Gastroesophageal sphincter (tissue), 4 donors: Measurements from ENCODE around the gene PODXL2. TPM values are rescaled to one million over a fixed set of nuclear protein-coding genes. Genes with fewer than 3 reads are reported as not detected.

Experiments used
- ATAC-seq: fragments of 150-250 bp; one replicate; pipeline ENCODE4 v1.9.1; 2016; ENCODE audit warnings: mild to moderate bottlenecking, moderate library complexity
- H3K27ac ChIP-seq, 4 donors: fragments of 200-600 bp; sonication (generic) in 3 of 4; 1 replicate in 3 of 4; 2 replicates in 1 of 4; pipeline ENCODE4 v1.5.1; 2016 to 2019
- H3K27me3 ChIP-seq: fragments of 200-600 bp; sonication (generic); one replicate; pipeline ENCODE4 v1.5.1; 2019
- H3K36me3 ChIP-seq, 2 donors: fragments of 200-600 bp; sonication (generic); one replicate each; pipeline ENCODE4 v1.5.1; 2019; ENCODE audit warnings: control low read depth in 1 of 2
- H3K4me1 ChIP-seq, 3 donors: fragments of 200-600 bp; sonication (generic); 1 replicate in 2 of 3; 2 replicates in 1 of 3; pipeline ENCODE4 v1.5.1; 2016 to 2019; ENCODE audit warnings: control low read depth in 2 of 3
- H3K4me3 ChIP-seq, 2 donors: fragments of 200-600 bp; sonication (generic); one replicate each; pipeline ENCODE4 v1.5.1; 2019; ENCODE audit warnings: mild to moderate bottlenecking in 1 of 2, moderate library complexity in 1 of 2
- H3K9me3 ChIP-seq, 3 donors: fragments of 200-600 bp; sonication (generic); one replicate each; pipeline ENCODE4 v1.5.1; 2017 to 2019; ENCODE audit warnings: control low read depth in 2 of 3
- CTCF ChIP-seq, 4 experiments: fragments of 200-600 bp in 2 of 4; fragments of 450-650 bp in 2 of 4; sonication (generic) in 1 of 4; IDR thresholded peaks; one replicate each; pipeline ENCODE4 v1.5.1; 2017 to 2019; ENCODE audit warnings: antibody characterized with exemption in 4 of 4, mild to moderate bottlenecking in 2 of 4, moderate library complexity in 2 of 4
- EP300 ChIP-seq: sonication (generic); formaldehyde crosslinking; IDR thresholded peaks from one replicate; pipeline ENCODE4 v1.6.1; 2017; ENCODE audit warnings: antibody characterized with exemption, mild to moderate bottlenecking
- POLR2A ChIP-seq, 2 donors: fragments of 450-650 bp; IDR thresholded peaks; one replicate each; pipeline ENCODE4 v1.6.1; 2017; ENCODE audit warnings: antibody characterized with exemption in 2 of 2, mild to moderate bottlenecking in 2 of 2, moderate library complexity in 1 of 2
- POLR2AphosphoS5 ChIP-seq: sonication (generic); formaldehyde crosslinking; IDR thresholded peaks from one replicate; pipeline ENCODE4 v1.6.1; 2017; ENCODE audit warnings: antibody characterized with exemption
- WGBS, 2 donors: methylation state at CpG; one replicate each; pipeline ENCODE4 v1.1.5; 2018; ENCODE audit warnings: low coverage in 1 of 2; 5-methylcytosine and 5-hydroxymethylcytosine counted together
- total RNA-seq, 4 donors: library from RNA; depleted of rRNA; stranded (reverse); fragments of >200 nt; gene quantifications; one replicate each; pipeline ENCODE4 v1.1.0, GENCODE V29; 2016

The PODXL2 gene
- total RNA-seq, 4 donors from 2014 or later, result 1.9 to 2.8 (median 2.3) TPM

GRCh38 chr3:127671523-127672428 is 42.8 kb downstream of the PODXL2 start:
- peak; percentile 18 for ATAC-seq
- Histone ChIP-seq H3K27ac (peak overlapping the region; percentile 73 to 93 (median 90)), H3K4me1 (peaks cover 2 to 51% (median 17%) of the 10 kb centered on the region in 3 donors), H3K36me3 (peaks cover 0 to 20% of the 10 kb centered on the region in 2 donors), H3K4me3 (peak overlapping the region; percentile 82 to 99), H3K27me3 (no peaks in the 10 kb centered on the region), H3K9me3 (no peaks in the 10 kb centered on the region)
- WGBS, 2 donors, result no CpG with 5 or more reads among the region's 44 CpGs
- TF ChIP-seq POLR2AphosphoS5, result no peak
- no peak for TF ChIP-seq CTCF (IDR thresholded peaks at IDR 0.05)
- TF ChIP-seq POLR2A (IDR thresholded peaks at IDR 0.05), result no peak
- TF ChIP-seq EP300, result no peak

- Histone ChIP-seq H3K27ac (peak within 1 kb of the TSS; percentile 73 to 93 (median 90)), H3K9me3 (no peaks in the 10 kb centered on the region), H3K36me3 (peaks cover 0 to 28% of the 10 kb centered on the region in 2 donors), H3K27me3 (no peaks in the 10 kb centered on the region), H3K4me3 (peak within 1 kb of the TSS; percentile 82 to 99), H3K4me1 (peaks cover 2 to 51% (median 17%) of the 10 kb centered on the region in 3 donors)
- peak; percentile 90 for ATAC-seq
- no CpG with 5 or more reads among the region's 102 CpGs for WGBS, 2 donors
- TF ChIP-seq CTCF (IDR thresholded peaks at IDR 0.05) (no peak), POLR2A (IDR thresholded peaks at IDR 0.05) (peak; percentile 71 to 80), POLR2AphosphoS5 (peak; percentile 92), EP300 (no peak)
Measured at GRCh38 chr3:127672429-127673190, 43.6 kb downstream of the PODXL2 start, which contains the start of gene ABTB1. TSS of gene ABTB1 (plus strand) at chr3:127672952. CDS start at chr3:127673026, 74 bp downstream.

DNA sequence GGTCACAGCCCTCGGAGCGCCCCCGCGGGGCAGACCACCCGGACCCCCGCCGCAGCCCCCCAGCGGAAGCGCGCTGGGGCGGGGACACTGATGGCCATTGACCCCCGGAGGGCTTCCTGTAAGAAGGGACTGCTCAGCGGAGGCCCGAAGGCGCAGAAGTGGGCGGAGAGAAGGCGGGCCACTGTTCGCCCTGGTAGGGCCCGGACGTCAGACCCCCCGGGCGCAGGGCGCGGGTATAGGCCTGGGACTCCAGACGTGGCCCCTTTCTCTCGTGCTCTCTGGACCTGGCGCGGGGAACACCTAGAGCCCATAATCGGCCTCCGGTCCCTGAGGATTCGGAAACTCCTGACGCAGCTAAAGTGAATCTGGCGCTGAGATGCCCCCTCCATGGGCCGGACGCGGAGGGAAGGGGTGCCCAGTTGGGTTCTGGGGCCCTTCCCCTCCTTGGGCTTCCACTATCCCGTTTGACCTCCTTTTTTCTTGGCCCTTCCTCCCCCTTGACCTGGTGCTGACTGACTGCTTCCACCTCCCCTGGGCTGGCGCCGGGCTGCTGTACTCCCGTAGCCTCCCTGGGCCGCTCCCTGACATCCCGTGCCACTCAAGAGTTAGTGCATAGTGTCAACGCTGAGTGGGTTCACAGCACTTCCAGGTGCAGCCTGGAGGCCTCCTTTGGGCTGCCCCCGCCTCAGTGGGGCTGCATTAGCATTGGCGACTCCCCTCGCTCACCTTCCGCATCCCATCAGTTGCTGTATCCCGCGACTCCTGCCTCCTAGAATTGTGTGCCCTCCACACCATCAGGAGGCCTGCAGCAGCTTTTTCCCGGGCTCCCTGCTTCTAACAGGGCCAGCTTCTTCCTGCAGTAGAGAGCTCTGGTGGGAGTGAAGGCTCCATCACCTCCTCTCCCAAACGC is 44.5 kb downstream of the PODXL2 start:
- H3K9me3 ChIP-seq, result no peaks in the 10 kb centered on the region
- no peak for TF ChIP-seq CTCF (IDR thresholded peaks at IDR 0.05)
- no peak for TF ChIP-seq POLR2AphosphoS5
- TF ChIP-seq POLR2A (IDR thresholded peaks at IDR 0.05), result no peak
- no peak for TF ChIP-seq EP300
- peaks cover 2 to 51% (median 17%) of the 10 kb centered on the region in 3 donors for H3K4me1 ChIP-seq
- peak overlapping the region; percentile 64 to 93 (median 90) for H3K27ac ChIP-seq
- 27 to 42% methylated on average over 9 to 14 of the region's 51 CpGs for WGBS, 2 donors
- H3K36me3 ChIP-seq, result peaks cover 0 to 37% of the 10 kb centered on the region in 2 donors
- peak; percentile 61 for ATAC-seq
- no peaks in the 10 kb centered on the region for H3K27me3 ChIP-seq
- H3K4me3 ChIP-seq, result peak overlapping the region; percentile 82 to 99

DNA sequence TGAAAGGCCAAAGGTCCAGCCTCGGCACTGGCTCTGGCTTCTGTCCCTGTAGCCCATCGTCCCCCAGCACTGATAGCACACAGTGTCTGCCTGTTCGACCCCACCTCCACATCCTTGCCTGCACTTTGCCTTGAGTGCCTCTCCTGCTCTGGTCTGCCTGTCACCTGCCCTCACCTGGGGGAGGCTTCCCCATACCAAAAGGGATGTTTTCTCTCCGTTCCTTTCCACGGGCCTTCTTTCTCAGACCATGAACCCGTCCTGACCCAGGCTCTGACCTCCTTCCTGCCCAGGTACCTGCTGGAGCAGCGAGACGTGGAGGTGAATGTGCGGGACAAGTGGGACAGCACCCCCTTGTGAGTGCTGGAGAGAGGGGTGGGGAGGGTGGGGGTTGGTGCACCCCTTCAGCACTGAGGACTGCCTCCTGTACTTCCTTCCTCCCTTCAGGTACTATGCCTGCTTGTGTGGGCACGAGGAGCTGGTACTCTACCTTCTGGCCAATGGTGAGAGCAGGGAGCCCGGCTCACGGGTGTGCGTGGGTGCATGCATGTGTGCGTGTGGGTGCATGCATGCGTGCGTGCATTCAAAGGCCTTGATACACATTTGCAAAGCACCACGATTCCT is 45.2 kb downstream of the PODXL2 start:
- TF ChIP-seq EP300, result no peak
- no peak for TF ChIP-seq POLR2A (IDR thresholded peaks at IDR 0.05)
- no peak for TF ChIP-seq POLR2AphosphoS5
- no peak for TF ChIP-seq CTCF (IDR thresholded peaks at IDR 0.05)
- Histone ChIP-seq H3K27ac (peak overlapping the region in 3 of 4 donors; percentile 88 to 93 (median 93)), H3K27me3 (no peaks in the 10 kb centered on the region), H3K4me1 (peaks cover 2 to 51% (median 17%) of the 10 kb centered on the region in 3 donors), H3K36me3 (peaks cover 0 to 44% of the 10 kb centered on the region in 2 donors), H3K4me3 (peak overlapping the region; percentile 82 to 99), H3K9me3 (no peaks in the 10 kb centered on the region)
- no peak for ATAC-seq
- 83 to 86% methylated on average over 5 to 7 of the region's 17 CpGs for whole genome bisulfite sequencing, 2 donors
